ENCODE results near the gene LTBP2.

DNA sequence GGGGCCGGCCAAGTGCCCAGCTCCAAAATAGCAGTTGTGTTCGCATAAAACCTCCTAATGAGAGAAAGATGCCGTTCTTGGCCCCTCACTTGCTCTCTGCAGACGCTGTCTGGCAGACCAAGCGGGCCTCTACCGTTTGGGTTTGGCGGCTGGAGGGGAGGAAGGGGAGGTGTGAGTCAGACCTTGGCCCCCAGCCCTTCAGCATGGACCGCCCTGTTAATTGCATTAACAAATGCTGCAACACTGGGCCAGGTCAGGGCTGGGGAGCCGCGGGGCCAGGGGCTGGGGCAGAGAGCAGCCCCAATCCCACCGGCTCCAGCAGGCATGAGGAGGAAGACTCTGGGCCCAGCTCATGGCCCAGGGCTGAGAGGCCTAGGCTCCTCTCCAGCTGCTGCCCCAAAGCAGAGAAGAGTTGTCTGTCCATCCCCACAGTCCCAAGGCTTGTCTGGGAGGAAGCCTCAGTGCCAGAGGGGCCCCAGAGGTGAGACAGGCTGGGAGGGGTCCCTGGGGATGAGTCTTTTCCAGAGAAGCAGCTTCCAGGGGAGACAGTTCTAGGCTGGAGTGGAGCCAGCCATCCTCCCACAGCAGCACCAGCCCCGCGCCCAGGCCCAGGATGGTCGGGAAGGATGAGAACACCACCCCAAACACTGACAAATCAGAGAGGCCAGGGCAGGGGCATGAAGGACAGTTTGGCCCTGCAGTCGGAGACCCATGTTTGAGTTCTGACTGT lies 16.9 kb downstream of the LTBP2 start:
- TF ChIP-seq, protein P1, sequence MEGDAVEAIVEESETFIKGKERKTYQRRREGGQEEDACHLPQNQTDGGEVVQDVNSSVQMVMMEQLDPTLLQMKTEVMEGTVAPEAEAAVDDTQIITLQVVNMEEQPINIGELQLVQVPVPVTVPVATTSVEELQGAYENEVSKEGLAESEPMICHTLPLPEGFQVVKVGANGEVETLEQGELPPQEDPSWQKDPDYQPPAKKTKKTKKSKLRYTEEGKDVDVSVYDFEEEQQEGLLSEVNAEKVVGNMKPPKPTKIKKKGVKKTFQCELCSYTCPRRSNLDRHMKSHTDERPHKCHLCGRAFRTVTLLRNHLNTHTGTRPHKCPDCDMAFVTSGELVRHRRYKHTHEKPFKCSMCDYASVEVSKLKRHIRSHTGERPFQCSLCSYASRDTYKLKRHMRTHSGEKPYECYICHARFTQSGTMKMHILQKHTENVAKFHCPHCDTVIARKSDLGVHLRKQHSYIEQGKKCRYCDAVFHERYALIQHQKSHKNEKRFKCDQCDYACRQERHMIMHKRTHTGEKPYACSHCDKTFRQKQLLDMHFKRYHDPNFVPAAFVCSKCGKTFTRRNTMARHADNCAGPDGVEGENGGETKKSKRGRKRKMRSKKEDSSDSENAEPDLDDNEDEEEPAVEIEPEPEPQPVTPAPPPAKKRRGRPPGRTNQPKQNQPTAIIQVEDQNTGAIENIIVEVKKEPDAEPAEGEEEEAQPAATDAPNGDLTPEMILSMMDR (IDR thresholded peaks at IDR 0.05; ENCODE audit: poor library complexity, severe bottlenecking) = no peak
- no peak for TF ChIP-seq SMC3 (conservative IDR thresholded peaks at IDR 0.05; ENCODE audit: poor library complexity)
- TF ChIP-seq, protein P2, sequence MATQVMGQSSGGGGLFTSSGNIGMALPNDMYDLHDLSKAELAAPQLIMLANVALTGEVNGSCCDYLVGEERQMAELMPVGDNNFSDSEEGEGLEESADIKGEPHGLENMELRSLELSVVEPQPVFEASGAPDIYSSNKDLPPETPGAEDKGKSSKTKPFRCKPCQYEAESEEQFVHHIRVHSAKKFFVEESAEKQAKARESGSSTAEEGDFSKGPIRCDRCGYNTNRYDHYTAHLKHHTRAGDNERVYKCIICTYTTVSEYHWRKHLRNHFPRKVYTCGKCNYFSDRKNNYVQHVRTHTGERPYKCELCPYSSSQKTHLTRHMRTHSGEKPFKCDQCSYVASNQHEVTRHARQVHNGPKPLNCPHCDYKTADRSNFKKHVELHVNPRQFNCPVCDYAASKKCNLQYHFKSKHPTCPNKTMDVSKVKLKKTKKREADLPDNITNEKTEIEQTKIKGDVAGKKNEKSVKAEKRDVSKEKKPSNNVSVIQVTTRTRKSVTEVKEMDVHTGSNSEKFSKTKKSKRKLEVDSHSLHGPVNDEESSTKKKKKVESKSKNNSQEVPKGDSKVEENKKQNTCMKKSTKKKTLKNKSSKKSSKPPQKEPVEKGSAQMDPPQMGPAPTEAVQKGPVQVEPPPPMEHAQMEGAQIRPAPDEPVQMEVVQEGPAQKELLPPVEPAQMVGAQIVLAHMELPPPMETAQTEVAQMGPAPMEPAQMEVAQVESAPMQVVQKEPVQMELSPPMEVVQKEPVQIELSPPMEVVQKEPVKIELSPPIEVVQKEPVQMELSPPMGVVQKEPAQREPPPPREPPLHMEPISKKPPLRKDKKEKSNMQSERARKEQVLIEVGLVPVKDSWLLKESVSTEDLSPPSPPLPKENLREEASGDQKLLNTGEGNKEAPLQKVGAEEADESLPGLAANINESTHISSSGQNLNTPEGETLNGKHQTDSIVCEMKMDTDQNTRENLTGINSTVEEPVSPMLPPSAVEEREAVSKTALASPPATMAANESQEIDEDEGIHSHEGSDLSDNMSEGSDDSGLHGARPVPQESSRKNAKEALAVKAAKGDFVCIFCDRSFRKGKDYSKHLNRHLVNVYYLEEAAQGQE (IDR thresholded peaks at IDR 0.05; ENCODE audit: borderline replicate concordance) = no peak

All from neural cell (in vitro differentiated cells).